HepG2 (cell line): ENCODE data around the gene PSMC5. TPM values are rescaled to one million over a fixed set of nuclear protein-coding genes. Genes with fewer than 3 reads are reported as not detected.

Source experiments
- AGO1 ChIP-seq: fragments of 200-400 bp; formaldehyde crosslinking; IDR thresholded peaks from 2 replicates; pipeline ENCODE4 v1.6.1; 2017; ENCODE audit warnings: mild to moderate bottlenecking, low read depth, low read length, moderate library complexity; ENCODE audit not compliant: poor library complexity, severe bottlenecking
- AGO2 ChIP-seq: fragments of 200-400 bp; formaldehyde crosslinking; optimal IDR thresholded peaks from 2 replicates; pipeline ENCODE3; 2017; ENCODE audit warnings: mild to moderate bottlenecking, low read depth, low read length, moderate library complexity
- FOXO1 ChIP-seq: sonication (generic); formaldehyde crosslinking; IDR thresholded peaks from 2 replicates; pipeline ENCODE4 v1.4.0; 2020; ENCODE audit warnings: missing genetic modification reagents
- KDM6A ChIP-seq: IDR thresholded peaks from 2 replicates; pipeline ENCODE4 v1.6.1; 2016; ENCODE audit warnings: low read depth
- LCORL ChIP-seq, 2 experiments: fragments of 450-650 bp in 1 of 2; sonication (generic) in 1 of 2; formaldehyde crosslinking in 1 of 2; IDR thresholded peaks; 2 replicates each; pipeline versions ENCODE4 v1.5.0 to v1.6.1; 2017 to 2020; ENCODE audit warnings: antibody characterized with exemption in 1 of 2, missing genetic modification reagents in 1 of 2
- MAFK ChIP-seq, 2 experiments: IDR thresholded peaks in 1 of 2; conservative IDR thresholded peaks in 1 of 2; 2 replicates each; pipeline ENCODE4 v1.6.1; 2011; ENCODE audit warnings: improper control_type of control experiment in 2 of 2, low read length in 2 of 2
- NFE2 ChIP-seq: sonication (generic); formaldehyde crosslinking; IDR thresholded peaks from 2 replicates; pipeline ENCODE4 v1.4.0; 2020; ENCODE audit warnings: missing genetic modification reagents
- NR3C1 ChIP-seq: sonication (generic); formaldehyde crosslinking; IDR thresholded peaks from 2 replicates; pipeline ENCODE4 v1.4.0; 2020; ENCODE audit warnings: missing genetic modification reagents
- NRL ChIP-seq: sonication (generic); formaldehyde crosslinking; IDR thresholded peaks from 2 replicates; pipeline ENCODE4 v1.5.0; 2020; ENCODE audit warnings: missing genetic modification reagents, mild to moderate bottlenecking, moderate library complexity, borderline replicate concordance
- TBX2 ChIP-seq: sonication (generic); formaldehyde crosslinking; IDR thresholded peaks from 2 replicates; pipeline ENCODE4 v1.5.0; 2020; ENCODE audit warnings: missing genetic modification reagents, mild to moderate bottlenecking, borderline replicate concordance
- U2AF1 ChIP-seq: fragments of 200-400 bp; formaldehyde crosslinking; optimal IDR thresholded peaks from 2 replicates; pipeline ENCODE3; 2017; ENCODE audit warnings: mild to moderate bottlenecking, low read depth, low read length
- XBP1 ChIP-seq: sonication (generic); formaldehyde crosslinking; IDR thresholded peaks from 2 replicates; pipeline ENCODE4 v1.5.0; 2020; ENCODE audit warnings: missing genetic modification reagents
- ZBTB3 ChIP-seq: sonication (generic); formaldehyde crosslinking; IDR thresholded peaks from 2 replicates; pipeline ENCODE4 v1.4.0; 2020; ENCODE audit warnings: low read depth, mild to moderate bottlenecking, moderate library complexity, missing genetic modification reagents, borderline replicate concordance
- ZFP41 ChIP-seq: sonication (generic); formaldehyde crosslinking; IDR thresholded peaks from 2 replicates; pipeline ENCODE4 v1.4.0; 2020; ENCODE audit warnings: mild to moderate bottlenecking, missing genetic modification reagents, borderline replicate concordance
- ZNF121 ChIP-seq: sonication (generic); formaldehyde crosslinking; IDR thresholded peaks from 2 replicates; pipeline ENCODE4 v1.5.0; 2020; ENCODE audit warnings: mild to moderate bottlenecking, missing genetic modification reagents
- ZNF460 ChIP-seq: sonication (generic); formaldehyde crosslinking; IDR thresholded peaks from 2 replicates; pipeline ENCODE4 v1.5.1; 2020; ENCODE audit warnings: missing genetic modification reagents, mild to moderate bottlenecking, borderline replicate concordance
- ZNF563 ChIP-seq: sonication (generic); formaldehyde crosslinking; IDR thresholded peaks from 2 replicates; pipeline ENCODE4 v1.8.0; 2022; ENCODE audit warnings: mild to moderate bottlenecking, moderate library complexity, missing genetic modification reagents
- ZNF724P ChIP-seq: sonication (generic); formaldehyde crosslinking; IDR thresholded peaks from 2 replicates; pipeline ENCODE4 v1.8.0; 2022; ENCODE audit warnings: missing genetic modification reagents, borderline replicate concordance
- ZNF766 ChIP-seq: sonication (generic); formaldehyde crosslinking; IDR thresholded peaks from 2 replicates; pipeline ENCODE4 v1.5.0; 2020; ENCODE audit warnings: missing genetic modification reagents, borderline replicate concordance
- polyA plus RNA-seq, 8 experiments: library from polyadenylated mRNA; depleted of rRNA in 3 of 8; stranded (reverse) in 7 of 8; unstranded in 1 of 8; fragments of >200 nt; fragmentation: Illumina TruSeq in 4 of 8; extraction: Trizol in 4 of 8; gene quantifications; 2 replicates each; pipeline versions ENCODE4 v1.2.1 to v1.2.3, GENCODE V29; 2011 to 2016; ENCODE audit warnings: low read depth in 4 of 8, missing spikeins in 1 of 8, mixed read lengths in 1 of 8; ENCODE audit not compliant: insufficient read depth in 1 of 8
- total RNA-seq, 5 experiments: library from RNA; depleted of rRNA; stranded (reverse); fragments of >200 nt; fragmentation: Illumina TruSeq; extraction: Trizol; gene quantifications; 2 replicates each; pipeline ENCODE4 v1.2.3, GENCODE V29; 2016; ENCODE audit warnings: low read depth in 1 of 5
- TF ChIP-seq, protein P1 (sequence below): sonication (generic); formaldehyde crosslinking; conservative IDR thresholded peaks from 2 replicates; pipeline ENCODE4 v1.8.0; 2022; ENCODE audit warnings: missing genetic modification reagents
- TF ChIP-seq, protein P2 (sequence below): sonication (generic); formaldehyde crosslinking; conservative IDR thresholded peaks from 2 replicates; pipeline ENCODE4 v1.8.0; 2022; ENCODE audit warnings: low read depth, missing genetic modification reagents
- TF ChIP-seq, protein P3 (sequence below): sonication (generic); formaldehyde crosslinking; IDR thresholded peaks from 2 replicates; pipeline ENCODE4 v1.5.1; 2020; ENCODE audit warnings: missing genetic modification reagents, mild to moderate bottlenecking, borderline replicate concordance
- TF ChIP-seq, protein P4 (sequence below): sonication (generic); formaldehyde crosslinking; IDR thresholded peaks from 2 replicates; pipeline ENCODE4 v1.8.0; 2022; ENCODE audit warnings: low read depth, missing genetic modification reagents

The PSMC5 gene
- total and polyA plus RNA-seq, 2 of the 13 experiments (the other 11 are each of a cell fraction or from before 2014, with no cell fraction given), result 35.3 to 128 TPM

DNA sequence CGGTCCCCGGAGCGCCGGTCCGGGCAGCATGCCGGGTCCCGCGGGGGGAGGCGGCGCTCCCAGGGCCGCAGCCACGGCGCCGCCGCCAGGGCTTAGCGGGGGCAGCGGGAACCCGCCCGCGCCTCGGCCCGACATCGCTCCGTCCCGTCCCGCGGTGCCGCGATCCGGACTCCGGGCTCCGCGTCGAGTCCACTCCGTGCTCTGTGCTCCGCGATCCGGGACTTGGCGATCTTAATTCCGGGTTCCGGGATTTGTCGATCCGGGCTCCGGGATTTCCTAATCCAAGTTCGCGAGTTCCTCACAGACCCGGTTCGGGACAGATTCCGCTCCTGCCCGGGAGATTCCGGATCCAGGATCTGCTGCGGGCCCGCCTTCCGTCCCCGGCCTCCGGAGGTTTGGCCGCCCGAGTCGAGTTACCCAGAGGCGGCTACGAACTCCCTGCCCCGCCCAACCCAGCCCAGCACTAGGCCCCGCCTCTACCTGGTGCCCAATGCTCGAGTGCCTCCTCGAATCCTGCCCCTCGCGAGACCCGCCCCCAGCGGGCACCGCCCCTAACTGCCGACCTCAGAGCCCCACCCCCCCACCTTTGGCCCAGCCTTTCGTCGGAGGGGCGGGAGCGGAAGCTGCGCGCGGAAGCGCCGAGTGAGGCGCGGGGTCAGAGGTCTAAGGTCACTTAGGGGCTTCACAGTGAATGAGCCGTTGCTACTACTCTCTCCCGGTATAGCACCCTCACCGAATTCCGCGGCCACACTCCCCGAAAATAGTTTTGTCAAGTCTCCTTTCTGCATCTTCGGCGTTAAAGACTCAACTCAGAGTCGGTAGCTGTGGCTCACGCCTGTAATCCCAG lies 15.5 kb downstream of the PSMC5 start, which contains the start of gene SMARCD2 (continued):
- TF ChIP-seq, protein P1, sequence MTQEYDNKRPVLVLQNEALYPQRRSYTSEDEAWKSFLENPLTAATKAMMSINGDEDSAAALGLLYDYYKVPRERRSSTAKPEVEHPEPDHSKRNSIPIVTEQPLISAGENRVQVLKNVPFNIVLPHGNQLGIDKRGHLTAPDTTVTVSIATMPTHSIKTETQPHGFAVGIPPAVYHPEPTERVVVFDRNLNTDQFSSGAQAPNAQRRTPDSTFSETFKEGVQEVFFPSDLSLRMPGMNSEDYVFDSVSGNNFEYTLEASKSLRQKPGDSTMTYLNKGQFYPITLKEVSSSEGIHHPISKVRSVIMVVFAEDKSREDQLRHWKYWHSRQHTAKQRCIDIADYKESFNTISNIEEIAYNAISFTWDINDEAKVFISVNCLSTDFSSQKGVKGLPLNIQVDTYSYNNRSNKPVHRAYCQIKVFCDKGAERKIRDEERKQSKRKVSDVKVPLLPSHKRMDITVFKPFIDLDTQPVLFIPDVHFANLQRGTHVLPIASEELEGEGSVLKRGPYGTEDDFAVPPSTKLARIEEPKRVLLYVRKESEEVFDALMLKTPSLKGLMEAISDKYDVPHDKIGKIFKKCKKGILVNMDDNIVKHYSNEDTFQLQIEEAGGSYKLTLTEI (CRISPR knock-in tag), result no peak
- TF ChIP-seq KDM6A, result no peak
- peak; percentile 97 for TF ChIP-seq ZNF563 (CRISPR knock-in tag)
- peak; percentile 58; the same call in 1 of the 2 replicates for TF ChIP-seq ZNF460
- TF ChIP-seq, protein P2, sequence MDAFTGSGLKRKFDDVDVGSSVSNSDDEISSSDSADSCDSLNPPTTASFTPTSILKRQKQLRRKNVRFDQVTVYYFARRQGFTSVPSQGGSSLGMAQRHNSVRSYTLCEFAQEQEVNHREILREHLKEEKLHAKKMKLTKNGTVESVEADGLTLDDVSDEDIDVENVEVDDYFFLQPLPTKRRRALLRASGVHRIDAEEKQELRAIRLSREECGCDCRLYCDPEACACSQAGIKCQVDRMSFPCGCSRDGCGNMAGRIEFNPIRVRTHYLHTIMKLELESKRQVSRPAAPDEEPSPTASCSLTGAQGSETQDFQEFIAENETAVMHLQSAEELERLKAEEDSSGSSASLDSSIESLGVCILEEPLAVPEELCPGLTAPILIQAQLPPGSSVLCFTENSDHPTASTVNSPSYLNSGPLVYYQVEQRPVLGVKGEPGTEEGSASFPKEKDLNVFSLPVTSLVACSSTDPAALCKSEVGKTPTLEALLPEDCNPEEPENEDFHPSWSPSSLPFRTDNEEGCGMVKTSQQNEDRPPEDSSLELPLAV (CRISPR knock-in tag), result peak; percentile 96
- TF ChIP-seq NR3C1 (CRISPR knock-in tag), result 0 out of 2 replicates have a peak, but pooled peaks have one; percentile 56
- TF ChIP-seq XBP1 (CRISPR knock-in tag), result peak; percentile 83
- TF ChIP-seq ZBTB3, result peak; percentile 86
- TF ChIP-seq, protein P3, sequence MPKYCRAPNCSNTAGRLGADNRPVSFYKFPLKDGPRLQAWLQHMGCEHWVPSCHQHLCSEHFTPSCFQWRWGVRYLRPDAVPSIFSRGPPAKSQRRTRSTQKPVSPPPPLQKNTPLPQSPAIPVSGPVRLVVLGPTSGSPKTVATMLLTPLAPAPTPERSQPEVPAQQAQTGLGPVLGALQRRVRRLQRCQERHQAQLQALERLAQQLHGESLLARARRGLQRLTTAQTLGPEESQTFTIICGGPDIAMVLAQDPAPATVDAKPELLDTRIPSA (CRISPR knock-in tag), result peak; percentile 6; the same call in 1 of the 2 replicates
- peak; percentile 92 for TF ChIP-seq TBX2
- peak; percentile 96; the same call in 1 of the 2 replicates for TF ChIP-seq ZNF724P (CRISPR knock-in tag)
- peak; percentile 95; the same call in 1 of the 2 replicates for TF ChIP-seq ZNF766
- TF ChIP-seq, protein P4, sequence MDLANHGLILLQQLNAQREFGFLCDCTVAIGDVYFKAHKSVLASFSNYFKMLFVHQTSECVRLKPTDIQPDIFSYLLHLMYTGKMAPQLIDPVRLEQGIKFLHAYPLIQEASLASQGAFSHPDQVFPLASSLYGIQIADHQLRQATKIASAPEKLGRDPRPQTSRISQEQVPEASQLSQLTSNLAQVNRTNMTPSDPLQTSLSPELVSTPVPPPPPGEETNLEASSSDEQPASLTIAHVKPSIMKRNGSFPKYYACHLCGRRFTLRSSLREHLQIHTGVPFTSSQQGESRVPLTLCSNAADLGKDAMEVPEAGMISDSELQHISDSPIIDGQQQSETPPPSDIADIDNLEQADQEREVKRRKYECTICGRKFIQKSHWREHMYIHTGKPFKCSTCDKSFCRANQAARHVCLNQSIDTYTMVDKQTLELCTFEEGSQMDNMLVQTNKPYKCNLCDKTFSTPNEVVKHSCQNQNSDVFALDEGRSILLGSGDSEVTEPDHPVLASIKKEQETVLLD (CRISPR knock-in tag), result peak; percentile 98
- TF ChIP-seq MAFK (conservative IDR thresholded peaks at IDR 0.05 in 1 of 2, IDR thresholded peaks at IDR 0.05 in 1 of 2; ENCODE audit: low read length in 2 of 2), result no peak
- 0 out of 2 replicates have a peak, but pooled peaks have one; percentile 51 for TF ChIP-seq ZNF121 (CRISPR knock-in tag)
- TF ChIP-seq NFE2 (CRISPR knock-in tag), result no peak
- peak; percentile 81 for TF ChIP-seq FOXO1 (CRISPR knock-in tag)
- TF ChIP-seq U2AF1, result peak; percentile 99
- TF ChIP-seq ZFP41 (CRISPR knock-in tag), result peak; percentile 85; the same call in 1 of the 2 replicates
- no peak for TF ChIP-seq AGO2
- no peak for TF ChIP-seq LCORL (IDR thresholded peaks at IDR 0.05)
- TF ChIP-seq LCORL (CRISPR knock-in tag; IDR thresholded peaks at IDR 0.05), result peak; percentile 90
- TF ChIP-seq AGO1, result peak; percentile 49
- TF ChIP-seq NRL (CRISPR knock-in tag), result peak; percentile 93
